GM18519 (cell line): ENCODE measurements around the gene LVRN.

Source experiments
- ATAC-seq: cut with Tn5 transposase; IDR thresholded peaks from one replicate; pipeline ENCODE4 v1.9.1; 2021; ENCODE audit warnings: mild to moderate bottlenecking, moderate library complexity; ENCODE audit not compliant: unreplicated experiment, low FRiP score

The LVRN gene

DNA sequence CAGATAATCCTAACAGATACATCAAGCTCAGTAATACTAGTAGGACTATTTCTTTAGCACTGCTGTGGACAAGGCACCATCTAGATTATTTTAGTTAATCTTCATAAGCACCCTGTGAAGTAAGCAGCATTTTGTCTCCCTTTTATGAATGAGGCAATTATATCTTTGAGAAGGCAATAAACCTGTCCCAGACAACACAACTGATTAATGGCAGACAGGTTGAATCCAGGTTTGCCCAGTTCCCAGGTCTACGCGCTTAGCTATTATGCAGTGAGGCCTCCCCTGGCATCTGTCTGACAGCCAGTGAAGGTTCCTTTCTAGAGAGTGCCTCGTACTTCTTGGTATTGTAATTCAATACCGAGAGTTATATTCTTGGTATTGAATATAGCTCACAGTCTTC, 9.7 kb upstream of the LVRN start:
- no peak for ATAC-seq

DNA sequence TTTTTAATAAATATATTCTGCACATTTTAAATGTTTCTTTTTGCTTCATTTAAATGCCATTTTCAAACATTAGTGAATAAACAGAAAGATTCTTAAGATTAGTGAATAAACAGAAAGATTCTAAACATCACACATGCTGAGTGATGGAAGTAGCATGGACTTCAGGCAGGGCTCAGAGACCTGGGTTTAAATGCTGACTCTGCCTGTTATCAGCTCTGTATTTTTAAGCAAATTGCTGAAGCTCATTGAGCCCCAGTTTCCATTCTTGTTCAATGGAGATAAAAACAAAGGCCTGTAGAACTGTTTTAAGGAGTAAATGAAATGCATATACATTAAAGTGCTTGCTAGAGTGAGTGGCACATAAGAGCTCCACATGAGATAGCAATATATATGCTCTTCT, 8.1 kb upstream of the LVRN start:
- ATAC-seq = no peak

DNA sequence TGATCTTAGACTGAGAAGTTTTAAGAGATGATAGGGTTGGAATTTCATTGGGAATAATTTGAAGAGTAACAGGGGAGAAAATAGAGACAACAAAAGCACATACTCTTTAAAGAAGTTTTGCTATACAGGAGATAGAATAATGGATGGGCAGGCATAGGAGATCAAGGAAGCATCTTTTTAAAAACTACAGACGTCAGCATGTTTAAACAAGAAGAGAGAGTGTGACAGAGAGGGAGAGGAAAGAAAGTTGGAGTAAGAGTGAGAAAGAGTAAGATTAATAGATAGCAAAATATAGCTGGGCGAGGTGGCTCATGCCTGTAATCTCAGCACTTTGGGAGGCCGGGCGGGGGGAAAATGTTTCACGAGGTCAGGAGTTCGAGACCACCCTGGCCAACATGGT, 5.3 kb upstream of the LVRN start:
- ATAC-seq = no peak

DNA sequence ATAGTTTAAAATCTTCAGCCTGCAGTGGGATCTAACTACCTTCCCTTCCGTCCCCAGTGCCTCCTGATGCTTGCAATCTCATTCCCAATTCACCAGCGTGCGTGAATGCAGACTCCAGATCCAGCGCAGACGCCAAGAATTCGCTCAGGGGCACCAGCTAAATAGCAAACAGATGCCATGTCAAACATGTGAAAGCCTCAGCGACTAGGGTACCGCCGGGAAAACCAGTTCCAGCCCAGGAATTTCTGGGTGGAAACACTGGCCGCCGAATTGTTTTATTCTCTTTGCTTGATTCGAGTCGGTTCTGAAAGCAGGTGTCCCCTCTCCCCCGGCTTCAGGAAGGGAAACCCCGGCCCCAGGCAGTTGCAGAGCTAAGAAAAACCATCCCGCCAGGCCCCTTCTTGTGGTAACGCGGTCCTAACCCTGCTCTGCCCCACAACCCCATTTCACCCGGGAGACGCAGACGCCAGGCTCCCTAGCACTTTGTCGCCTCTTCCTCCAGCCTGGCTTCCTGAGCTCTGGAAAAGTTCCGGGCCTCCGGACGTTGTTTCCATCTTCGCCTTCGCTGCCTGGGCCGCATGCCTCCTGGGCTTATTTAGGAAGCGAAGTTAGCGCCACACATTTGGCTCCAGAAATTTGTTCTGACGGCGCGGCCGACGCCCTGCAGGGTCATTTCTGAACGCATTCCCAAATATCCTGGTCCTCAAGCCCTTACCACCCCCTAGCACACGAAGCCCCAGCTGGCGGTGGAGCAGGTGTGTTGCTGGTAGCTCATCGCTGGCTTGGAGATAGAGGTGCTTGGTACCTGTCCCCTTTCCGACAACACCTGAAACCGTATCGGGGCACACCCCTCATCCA, 665 bp upstream of the LVRN start:
- no peak for ATAC-seq

DNA sequence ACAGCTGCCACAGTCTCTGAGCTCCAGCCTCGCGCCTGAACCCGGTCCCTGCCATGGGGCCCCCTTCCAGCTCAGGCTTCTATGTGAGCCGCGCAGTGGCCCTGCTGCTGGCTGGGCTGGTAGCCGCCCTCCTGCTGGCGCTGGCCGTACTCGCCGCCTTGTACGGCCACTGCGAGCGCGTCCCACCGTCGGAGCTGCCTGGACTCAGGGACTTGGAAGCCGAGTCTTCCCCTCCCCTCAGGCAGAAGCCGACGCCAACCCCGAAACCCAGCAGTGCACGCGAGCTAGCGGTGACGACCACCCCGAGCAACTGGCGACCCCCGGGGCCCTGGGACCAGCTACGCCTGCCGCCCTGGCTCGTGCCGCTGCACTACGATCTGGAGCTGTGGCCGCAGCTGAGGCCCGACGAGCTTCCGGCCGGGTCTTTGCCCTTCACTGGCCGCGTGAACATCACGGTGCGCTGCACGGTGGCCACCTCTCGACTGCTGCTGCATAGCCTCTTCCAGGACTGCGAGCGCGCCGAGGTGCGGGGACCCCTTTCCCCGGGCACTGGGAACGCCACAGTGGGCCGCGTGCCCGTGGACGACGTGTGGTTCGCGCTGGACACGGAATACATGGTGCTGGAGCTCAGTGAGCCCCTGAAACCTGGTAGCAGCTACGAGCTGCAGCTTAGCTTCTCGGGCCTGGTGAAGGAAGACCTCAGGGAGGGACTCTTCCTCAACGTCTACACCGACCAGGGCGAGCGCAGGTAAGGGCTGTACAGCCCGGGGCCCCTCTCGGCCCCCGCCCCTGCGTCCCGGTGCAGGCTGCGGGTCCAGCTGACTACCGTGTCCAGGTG, 509 bp downstream of the LVRN start:
- no peak for ATAC-seq

DNA sequence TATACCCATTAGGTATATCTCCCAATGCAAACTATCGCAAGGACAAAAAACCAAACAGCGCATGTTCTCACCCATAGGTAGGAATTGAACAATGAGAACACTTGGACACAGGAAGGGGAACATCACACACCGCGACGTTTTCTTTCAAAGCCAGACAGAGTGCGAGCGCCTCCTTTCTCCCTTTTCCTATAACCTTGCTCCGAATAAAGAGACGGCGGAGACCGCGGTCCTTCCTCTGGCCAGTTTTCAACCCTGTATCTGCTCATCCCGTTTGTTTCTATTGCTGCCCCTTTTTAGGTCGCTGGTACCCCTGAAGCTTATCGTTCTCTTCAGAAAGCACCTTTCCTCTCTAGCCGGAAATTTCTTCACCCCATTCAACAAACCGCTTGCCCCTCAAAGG, 1.3 kb downstream of the LVRN start:
- no peak for ATAC-seq

DNA sequence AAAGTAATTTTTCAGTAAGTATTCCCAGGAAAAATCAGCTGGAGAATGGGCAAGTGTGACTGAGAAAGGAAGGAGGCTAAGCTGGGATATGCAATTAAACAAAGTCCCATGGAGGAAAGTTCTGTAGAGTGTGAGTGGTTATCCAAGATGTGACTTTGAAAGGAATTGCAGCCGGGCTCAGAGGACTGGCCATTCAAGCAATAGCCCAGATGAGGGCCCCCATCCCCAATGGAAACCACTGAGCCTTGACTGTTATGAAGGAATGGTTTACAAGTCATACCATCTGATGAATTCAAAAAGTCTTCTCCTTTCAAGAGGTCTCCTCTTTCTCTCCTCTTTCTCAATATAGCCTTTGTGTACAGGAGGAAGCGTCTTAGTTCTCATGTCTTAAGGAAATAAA, 6.5 kb downstream of the LVRN start:
- no peak for ATAC-seq

DNA sequence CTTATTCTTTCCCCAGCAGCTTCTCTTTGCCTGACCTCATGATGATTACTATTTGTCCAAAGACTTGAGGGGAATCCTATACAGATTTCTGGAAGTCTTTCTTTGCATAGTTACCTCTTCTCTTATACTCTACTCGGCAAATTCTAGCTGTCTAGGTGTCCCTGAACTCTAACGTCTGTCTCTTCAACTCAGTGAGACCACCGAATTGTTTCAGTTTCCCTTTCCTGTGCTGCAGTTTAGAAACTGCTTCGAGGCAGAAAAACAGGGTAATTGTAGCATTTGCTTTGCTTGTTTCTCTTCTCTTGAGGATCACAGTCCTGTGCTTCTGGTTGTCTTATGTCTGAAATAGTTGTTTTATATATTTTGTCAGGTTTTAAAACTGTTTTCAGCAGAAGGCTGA, 14.8 kb downstream of the LVRN start:
- ATAC-seq = peak; percentile 92

DNA sequence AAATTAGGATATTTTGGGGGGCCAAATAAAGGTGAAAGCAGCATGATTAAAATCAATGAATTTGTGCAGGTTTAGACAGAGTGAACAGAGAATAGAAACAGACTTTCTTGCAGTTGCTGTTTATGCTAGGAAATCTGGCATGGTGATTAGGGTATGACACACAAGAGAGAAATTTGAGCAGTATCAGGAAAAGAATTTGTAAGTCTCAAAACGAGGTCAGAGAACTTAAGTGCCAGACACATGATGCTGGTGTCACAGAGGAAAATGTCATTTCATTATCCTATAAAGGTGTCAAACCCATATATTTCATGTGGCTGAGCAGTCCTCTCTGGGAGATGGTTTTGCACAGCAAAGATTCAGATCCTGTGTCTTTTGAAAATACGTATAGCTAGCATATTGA, 15.7 kb downstream of the LVRN start:
- no peak for ATAC-seq

DNA sequence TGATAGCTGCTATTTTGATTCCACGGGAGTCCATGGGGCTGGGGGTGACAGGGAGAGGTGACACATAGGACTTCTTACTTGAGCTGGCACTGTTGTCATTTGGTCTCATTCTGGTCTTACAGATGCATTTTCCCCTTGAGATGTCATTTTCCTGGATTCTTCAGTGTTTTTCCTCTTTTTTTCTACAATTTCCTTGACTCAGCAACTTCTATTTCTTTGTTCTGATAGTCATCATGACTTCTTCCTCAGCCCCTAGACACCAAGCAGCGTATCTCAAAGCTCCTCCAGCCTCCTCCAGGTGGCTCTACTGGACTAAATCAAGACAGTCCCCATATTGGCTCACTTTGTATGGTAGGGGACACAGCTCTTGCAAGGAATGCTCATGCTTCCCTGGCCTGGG, 16.5 kb downstream of the LVRN start:
- ATAC-seq = no peak

DNA sequence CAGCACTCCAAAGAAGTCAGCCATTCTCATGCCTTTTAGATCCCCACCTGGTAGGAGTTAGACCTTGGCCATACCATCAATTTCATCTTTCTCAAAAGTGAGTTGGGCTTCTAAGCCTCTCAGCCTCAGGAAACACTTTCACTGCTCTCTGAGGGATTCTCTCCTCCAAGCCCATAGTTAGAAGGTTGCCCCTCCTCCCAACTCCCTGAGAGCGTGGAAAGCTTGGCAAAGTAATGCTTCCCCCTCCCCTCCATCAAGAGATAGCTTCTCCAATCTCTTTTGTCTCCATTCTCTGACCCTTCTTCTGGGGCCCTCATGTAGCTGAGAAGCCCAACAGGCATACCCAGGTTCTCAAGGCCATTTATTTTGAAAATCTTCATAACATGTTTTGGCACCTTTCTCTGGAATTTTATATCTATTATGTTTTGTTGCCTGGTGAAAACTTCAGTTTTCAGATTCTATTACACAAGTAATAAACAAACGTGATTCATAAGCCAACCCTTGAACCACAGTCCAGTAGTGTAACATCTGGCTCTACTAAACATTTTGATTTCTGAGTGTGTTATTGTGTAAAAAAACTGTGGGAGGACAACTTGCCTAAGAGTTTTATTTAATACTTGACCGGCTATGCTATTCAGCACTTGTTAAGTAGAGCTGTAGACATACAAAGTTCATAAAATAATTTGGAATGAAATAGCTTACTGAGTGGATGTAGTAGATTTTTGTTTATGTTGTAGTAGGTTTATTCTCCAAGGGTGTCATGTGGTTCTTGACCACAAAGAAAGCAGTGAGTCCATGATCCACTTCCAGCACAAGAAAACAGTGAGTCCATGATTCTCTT, 17.1 kb downstream of the LVRN start:
- ATAC-seq = no peak

DNA sequence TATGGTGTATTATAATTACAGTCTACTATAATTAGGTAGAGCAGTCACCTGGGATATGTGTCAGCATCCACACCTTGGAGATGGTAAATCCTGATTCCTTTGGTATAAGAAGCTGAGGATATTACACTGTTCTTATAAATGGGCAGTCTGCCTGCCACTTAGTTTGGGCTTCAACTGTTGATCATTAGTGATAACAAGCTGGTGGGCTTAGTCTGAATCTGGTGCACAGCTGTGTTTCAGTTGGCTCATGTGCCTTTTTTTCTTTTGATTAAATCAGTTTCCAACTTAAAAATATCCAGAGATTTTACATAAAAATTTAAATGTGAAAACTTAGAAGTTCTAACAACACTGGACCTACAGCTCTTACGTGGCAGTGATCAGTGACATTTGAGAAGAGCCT, 21.2 kb downstream of the LVRN start:
- no peak for ATAC-seq

DNA sequence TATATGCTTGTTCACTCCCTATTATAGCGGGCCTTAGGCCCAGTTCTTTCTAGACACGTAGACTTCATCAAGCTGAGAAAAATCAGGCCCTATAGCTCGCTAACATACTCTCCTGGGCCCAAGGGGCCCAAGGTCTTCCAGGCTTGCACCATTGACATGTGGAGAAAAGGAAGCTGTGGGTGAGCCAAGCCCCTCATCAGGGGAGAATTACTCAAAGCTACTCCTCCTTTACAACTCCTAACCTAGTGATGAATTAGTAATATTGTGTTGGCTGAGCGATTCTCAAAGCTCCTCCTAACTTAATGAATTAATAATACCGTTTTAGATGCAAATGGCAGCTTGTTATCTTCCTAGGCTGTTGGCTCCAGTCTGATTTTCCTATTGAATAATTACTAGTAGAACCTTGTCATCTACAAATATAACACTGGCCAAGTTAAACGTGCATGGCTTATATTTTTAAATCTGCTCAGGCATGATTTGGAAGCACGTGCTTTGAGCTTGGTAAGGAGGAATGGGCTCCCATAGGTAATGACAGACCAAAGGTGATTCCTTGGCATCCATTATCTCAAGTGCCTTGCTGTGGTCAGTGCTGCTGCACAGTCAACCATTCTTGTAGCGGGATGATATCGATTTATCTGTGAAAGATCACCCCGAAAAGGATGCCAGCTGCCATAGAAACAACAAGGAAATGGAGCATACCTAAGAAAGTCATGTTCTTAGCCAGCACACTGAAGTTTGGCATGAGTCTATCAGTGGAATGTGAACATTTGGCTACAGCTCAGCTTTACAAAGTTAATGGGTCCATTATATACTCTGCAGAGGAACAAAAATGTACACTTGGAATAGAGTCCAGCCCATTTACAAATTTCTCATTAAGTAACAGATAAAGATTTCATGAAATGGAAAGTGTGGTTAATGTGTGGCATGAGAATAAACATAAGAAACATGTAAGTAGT, 23.8 kb downstream of the LVRN start:
- no peak for ATAC-seq

DNA sequence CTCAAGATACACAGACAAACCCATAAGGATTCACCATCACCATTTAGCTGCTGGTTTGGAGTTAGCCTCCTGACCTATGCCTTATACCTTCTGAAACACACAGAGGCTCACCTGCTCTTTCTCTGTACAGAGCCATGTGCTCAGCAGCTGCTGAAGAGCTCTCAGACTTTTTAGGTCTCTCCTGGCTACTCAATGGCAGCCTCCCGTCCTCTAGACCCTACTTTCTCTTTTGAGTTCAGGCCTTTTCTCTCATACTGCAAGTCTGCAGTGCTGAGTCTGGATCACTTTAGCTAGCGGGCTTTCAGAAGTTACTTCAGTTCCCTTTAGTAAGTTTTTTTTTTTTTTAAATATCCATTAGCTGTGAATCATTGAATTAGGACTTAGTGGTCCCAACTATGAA, 25.7 kb downstream of the LVRN start:
- no peak for ATAC-seq

DNA sequence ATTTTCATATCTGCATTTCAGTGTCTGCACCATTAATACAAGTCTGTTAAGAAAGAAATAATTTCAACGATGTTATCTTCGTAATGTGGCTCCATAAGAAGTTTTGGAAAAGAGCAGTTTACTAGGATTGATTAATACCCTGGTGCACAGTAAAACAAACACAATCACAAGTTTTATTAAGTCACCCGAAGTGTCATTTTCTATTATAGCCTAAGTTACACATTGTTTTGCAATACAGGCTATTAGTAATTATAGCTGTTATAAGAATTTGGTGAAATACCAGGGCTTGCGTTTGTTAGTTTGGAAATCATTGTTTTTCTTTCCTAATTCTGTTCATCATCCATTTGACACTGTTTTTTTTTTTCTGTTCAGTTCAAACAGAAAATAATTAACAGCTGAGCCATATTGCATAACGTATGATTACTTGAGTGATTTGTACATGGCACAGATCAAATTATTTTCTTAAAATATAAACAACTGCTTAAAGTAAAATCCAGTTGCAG, 30.6 kb downstream of the LVRN start:
- ATAC-seq = no peak

DNA sequence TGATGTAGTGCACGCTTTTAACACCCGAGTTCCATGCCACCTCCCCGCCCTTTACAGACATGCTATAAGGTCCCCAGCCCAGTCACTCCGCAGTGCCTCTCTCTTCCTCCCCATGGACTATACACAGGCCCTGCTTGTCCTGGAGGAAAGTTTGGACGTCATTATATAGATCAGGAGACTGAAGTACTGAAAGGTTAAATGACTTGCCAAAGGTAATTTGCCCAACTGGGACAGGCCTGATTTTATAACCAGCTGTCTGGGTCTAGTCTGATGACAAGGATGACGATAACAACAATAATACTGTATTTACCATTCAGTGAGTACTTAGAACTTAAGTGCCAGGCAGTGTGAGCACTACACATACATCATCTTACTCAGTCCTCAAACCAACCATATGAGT, 33.1 kb downstream of the LVRN start:
- no peak for ATAC-seq

DNA sequence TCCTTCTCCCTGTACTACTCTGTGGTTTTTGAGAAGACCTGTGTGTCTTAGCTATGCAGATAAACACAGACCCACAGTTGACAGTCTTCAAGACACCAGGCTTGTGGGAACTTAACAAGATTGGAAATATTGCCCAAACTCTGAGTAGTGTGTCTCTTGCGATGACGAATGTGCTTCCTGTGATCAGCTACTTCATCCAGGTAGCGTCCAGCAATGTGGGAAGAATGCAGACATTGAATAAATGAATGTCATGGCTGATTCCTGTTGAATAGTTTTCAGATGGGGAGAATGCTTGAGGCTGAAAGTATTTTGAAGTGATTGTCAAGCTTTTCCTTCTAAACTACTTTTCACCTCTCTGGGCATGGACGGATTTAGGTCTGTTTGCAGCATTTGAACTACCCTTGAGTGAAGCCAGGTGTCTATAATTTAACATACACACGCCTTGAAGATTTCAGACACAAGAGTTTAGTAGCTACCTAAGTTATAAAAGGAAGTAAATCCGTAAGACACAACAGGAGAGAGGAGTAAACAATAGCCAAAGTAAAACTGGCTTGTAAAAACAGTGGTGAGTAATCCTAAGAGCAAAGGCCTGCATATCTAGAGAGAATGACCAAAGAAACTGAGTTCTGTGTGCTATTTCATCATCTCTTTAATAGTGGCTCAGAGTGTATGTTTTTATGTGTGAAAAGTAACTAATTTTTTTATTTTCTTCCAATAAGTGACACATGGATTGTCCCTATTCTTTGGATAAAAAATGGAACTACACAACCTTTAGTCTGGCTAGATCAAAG, 40.0 kb downstream of the LVRN start:
- no peak for ATAC-seq

DNA sequence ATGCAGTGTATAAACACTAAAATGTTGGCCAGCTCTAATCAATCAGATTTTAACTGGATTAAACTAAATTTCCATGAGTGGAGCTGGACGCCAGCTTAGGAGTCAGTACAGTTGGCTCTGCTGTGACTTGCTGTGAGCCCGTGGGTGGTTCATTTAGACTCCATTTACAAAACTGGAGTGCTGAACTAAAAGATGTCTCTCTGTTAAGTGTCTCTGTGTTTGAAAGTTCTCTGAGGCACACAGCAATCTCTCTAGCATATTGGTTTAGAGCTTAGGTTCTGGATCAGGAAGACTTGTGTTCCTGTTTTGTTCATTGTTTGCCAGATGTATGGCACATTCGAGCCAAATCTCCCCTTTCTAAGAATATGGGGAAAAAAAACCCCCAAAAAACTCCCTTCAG, 42.0 kb downstream of the LVRN start:
- no peak for ATAC-seq

DNA sequence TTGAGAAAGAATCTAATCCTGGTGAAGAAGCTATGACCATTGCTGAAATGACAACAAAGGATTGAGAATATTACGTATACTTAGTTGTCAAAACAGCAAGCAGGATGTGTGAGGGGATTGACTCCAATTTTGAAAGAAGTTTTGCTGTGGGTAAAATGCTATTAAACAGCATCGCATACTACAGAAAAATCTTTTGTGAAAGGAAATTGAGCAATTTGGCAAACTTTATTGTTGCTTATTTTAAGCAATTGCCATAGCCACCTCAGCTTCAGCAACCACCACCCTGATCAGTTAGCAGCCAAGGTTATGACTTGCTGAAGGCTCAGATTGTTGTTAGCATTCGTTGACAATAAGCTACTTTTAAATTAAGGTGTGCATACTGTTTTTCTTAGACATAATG, 47.5 kb downstream of the LVRN start:
- ATAC-seq = no peak
